Measurements from ENCODE around the gene UGT8. TPM values are rescaled to one million over a fixed set of nuclear protein-coding genes. Genes with fewer than 3 reads are reported as not detected.

The UGT8 gene, protein sequence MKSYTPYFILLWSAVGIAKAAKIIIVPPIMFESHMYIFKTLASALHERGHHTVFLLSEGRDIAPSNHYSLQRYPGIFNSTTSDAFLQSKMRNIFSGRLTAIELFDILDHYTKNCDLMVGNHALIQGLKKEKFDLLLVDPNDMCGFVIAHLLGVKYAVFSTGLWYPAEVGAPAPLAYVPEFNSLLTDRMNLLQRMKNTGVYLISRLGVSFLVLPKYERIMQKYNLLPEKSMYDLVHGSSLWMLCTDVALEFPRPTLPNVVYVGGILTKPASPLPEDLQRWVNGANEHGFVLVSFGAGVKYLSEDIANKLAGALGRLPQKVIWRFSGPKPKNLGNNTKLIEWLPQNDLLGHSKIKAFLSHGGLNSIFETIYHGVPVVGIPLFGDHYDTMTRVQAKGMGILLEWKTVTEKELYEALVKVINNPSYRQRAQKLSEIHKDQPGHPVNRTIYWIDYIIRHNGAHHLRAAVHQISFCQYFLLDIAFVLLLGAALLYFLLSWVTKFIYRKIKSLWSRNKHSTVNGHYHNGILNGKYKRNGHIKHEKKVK
- total RNA-seq (1 to 10 TPM in 1 of 7 donors, under 1 TPM in 4, not detected in 2; 0.35 to 4.5 (median 0.74) TPM), polyA plus RNA-seq (under 1 TPM; 0.04 to 0.12 TPM)
- long read RNA-seq, donor 1, result 0 reads
- long read RNA-seq, donor 2, full-length matches to known transcripts, result 2 of 12 reads
- long read RNA-seq, donor 2, partial matches to known transcripts, result 10 of 12 reads
- long read RNA-seq, donor 2, other reads (novel, unspliced or antisense), result 0 of 12 reads
- long read RNA-seq, donor 3, result 0 reads

- Histone ChIP-seq H3K36me3 (no peaks in the 10 kb centered on the region), H3K27me3 (no peaks in the 10 kb centered on the region), H3K27ac (no peak within 1 kb of the TSS), H3K9me3 (peaks cover 0 to 4% of the 10 kb centered on the region in 2 donors), H3K4me1 (ENCODE audit: insufficient read depth) (no peaks in the 10 kb centered on the region), H3K4me3 (peak within 1 kb of the TSS; percentile 29)
- peak in 1 of 5 donors; percentile 17 for DNase-seq
- intact Hi-C loops (cut with DNase I), result no loop called here
- TF ChIP-seq EP300 (IDR thresholded peaks at IDR 0.05), result no peak
- TF ChIP-seq, protein P1, sequence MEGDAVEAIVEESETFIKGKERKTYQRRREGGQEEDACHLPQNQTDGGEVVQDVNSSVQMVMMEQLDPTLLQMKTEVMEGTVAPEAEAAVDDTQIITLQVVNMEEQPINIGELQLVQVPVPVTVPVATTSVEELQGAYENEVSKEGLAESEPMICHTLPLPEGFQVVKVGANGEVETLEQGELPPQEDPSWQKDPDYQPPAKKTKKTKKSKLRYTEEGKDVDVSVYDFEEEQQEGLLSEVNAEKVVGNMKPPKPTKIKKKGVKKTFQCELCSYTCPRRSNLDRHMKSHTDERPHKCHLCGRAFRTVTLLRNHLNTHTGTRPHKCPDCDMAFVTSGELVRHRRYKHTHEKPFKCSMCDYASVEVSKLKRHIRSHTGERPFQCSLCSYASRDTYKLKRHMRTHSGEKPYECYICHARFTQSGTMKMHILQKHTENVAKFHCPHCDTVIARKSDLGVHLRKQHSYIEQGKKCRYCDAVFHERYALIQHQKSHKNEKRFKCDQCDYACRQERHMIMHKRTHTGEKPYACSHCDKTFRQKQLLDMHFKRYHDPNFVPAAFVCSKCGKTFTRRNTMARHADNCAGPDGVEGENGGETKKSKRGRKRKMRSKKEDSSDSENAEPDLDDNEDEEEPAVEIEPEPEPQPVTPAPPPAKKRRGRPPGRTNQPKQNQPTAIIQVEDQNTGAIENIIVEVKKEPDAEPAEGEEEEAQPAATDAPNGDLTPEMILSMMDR (IDR thresholded peaks at IDR 0.05), result no peak
- no peak for TF ChIP-seq POLR2A (IDR thresholded peaks at IDR 0.05)
- 1% methylated on average over 62 to 82 of the region's 84 CpGs for WGBS, 3 donors
Measured at GRCh38 chr4:114598191-114599121, at the start of gene UGT8. TSS of gene UGT8 (plus strand) at chr4:114598807. CDS start at chr4:114622881, 24,074 bp downstream.

- intact Hi-C loops (cut with DNase I), result no loop called here
- no peak overlapping the region for H3K27ac ChIP-seq
- H3K9me3 ChIP-seq, result no peaks in the 10 kb centered on the region
- WGBS, 3 donors, result 19 to 37% (median 35%) methylated on average over 1 of the region's 1 CpG
- TF ChIP-seq POLR2A (IDR thresholded peaks at IDR 0.05) (no peak), EP300 (IDR thresholded peaks at IDR 0.05) (no peak)
- TF ChIP-seq, protein P1 (IDR thresholded peaks at IDR 0.05), result no peak
- no peaks in the 10 kb centered on the region for H3K27me3 ChIP-seq
- H3K36me3 ChIP-seq, result no peaks in the 10 kb centered on the region
- H3K4me1 ChIP-seq (ENCODE audit: insufficient read depth), result no peaks in the 10 kb centered on the region
- no peak for DNase-seq
- no peak overlapping the region for H3K4me3 ChIP-seq
Measured at GRCh38 chr4:114549638-114550037, 49.0 kb upstream of the UGT8 start.

DNA sequence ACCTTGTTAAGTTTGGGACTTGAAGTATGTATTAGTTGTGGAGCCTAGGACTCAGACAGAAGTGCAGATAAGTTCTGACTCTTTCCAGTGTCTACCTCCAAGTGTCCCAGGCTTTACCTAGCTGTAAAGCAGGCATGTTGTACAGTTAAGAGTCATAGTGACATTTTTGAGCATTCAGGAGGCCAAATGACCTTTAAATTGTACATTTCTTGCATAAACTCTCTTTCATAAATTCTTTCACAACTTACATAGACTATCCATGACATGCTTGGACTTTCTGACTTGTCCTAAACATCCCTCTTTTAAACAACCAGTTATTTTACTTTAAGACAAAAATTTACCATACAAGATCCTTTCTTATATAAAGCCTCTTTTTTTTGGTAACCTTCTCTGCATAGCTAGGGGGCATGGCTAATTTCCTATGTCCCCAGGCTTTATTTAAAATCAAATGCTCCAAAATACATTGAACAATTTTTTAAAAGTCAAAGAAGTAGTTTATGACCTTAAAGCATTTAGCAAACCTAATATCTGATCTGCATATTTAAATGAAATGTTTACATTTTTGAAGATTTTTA, 40.1 kb upstream of the UGT8 start:
- TF ChIP-seq EP300 (IDR thresholded peaks at IDR 0.05) (no peak), POLR2A (IDR thresholded peaks at IDR 0.05) (no peak)
- TF ChIP-seq, protein P1 (IDR thresholded peaks at IDR 0.05), result no peak

DNA sequence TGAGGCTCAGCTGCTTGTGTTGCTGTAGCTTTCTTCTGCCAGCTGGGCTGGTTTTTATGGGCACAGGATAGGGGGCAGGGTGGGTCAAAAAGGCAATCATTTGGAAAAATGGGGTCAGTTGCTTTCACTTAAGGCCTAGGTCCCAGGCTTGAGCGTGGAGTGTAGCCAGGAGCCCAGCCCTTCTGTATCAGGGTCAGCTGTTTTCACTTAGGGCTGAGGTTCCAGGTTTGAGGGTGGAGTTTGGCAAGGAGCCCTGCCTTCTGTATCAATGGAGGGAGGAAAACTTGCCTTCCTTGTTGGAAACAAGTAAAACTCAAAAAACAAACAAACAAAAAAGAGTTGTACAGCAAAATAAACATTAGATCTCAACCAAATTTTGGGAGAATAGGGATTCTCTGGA, 37.0 kb upstream of the UGT8 start:
- DNase-seq, result no peak
- Histone ChIP-seq H3K27me3 (no peaks in the 10 kb centered on the region), H3K4me1 (ENCODE audit: insufficient read depth) (no peaks in the 10 kb centered on the region), H3K27ac (no peak overlapping the region), H3K4me3 (no peak overlapping the region), H3K9me3 (no peaks in the 10 kb centered on the region), H3K36me3 (no peaks in the 10 kb centered on the region)
- TF ChIP-seq EP300 (IDR thresholded peaks at IDR 0.05), result no peak
- TF ChIP-seq POLR2A (IDR thresholded peaks at IDR 0.05), result no peak
- TF ChIP-seq, protein P1 (IDR thresholded peaks at IDR 0.05), result no peak
- WGBS, 3 donors, result 38 to 68% (median 57%) methylated on average over 1 of the region's 1 CpG
- intact Hi-C loops (cut with DNase I), result no loop called here

More for the DNA sequence above, 40.1 kb upstream of the UGT8 start:
- Histone ChIP-seq H3K4me3 (no peak overlapping the region), H3K4me1 (ENCODE audit: insufficient read depth) (no peaks in the 10 kb centered on the region), H3K27ac (no peak overlapping the region), H3K9me3 (no peaks in the 10 kb centered on the region), H3K27me3 (no peaks in the 10 kb centered on the region), H3K36me3 (no peaks in the 10 kb centered on the region)
- intact Hi-C loops (cut with DNase I), result no loop called here
- DNase-seq, result no peak

All from ovary (tissue), 10 donors.